ENCODE data around the gene ATP6V1B1.

The ATP6V1B1 gene

GRCh38 chr2:70921031-70921430 is 14.7 kb upstream of the ATP6V1B1 start:
- no peak overlapping the region for H3K14ac ChIP-seq (ENCODE audit: low read length in 2 of 2)
- H3K23ac ChIP-seq (ENCODE audit: low read length in 2 of 2): no peak overlapping the region
- DNase-seq: no peak
- no peak overlapping the region for H3K9ac ChIP-seq (ENCODE audit: low read length)
- peaks cover 0 to 2% of the 10 kb centered on the region in 2 experiments for H3K36me3 ChIP-seq (ENCODE audit: control insufficient read depth in 1 of 2, insufficient read depth in 2 of 2, low read depth in 1 of 2, low read length in 2 of 2)
- H3K27ac ChIP-seq (ENCODE audit: low read length, poor library complexity, severe bottlenecking): no peak overlapping the region
- H4K8ac ChIP-seq (ENCODE audit: low read length): no peak overlapping the region
- H2AFZ ChIP-seq (ENCODE audit: low read depth, low read length): no peak overlapping the region
- no peak overlapping the region for H2BK12ac ChIP-seq (ENCODE audit: low read length in 2 of 2)
- peaks cover 8% of the 10 kb centered on the region for H3K4me1 ChIP-seq (ENCODE audit: control insufficient read depth, insufficient read depth, low read depth, low read length)
- H3K27me3 ChIP-seq (ENCODE audit: control insufficient read depth in 1 of 2, insufficient read depth in 1 of 2, low read length in 2 of 2): peaks cover 0 to 14% of the 10 kb centered on the region in 2 experiments
- no peak overlapping the region for H3K18ac ChIP-seq (ENCODE audit: low read depth in 1 of 2, low read length in 2 of 2)
- no peak overlapping the region for H4K91ac ChIP-seq (ENCODE audit: low read length)
- no peak overlapping the region for H3K4me2 ChIP-seq (ENCODE audit: low read length, poor library complexity, severe bottlenecking)
- no peaks in the 10 kb centered on the region for H3K9me3 ChIP-seq (ENCODE audit: control insufficient read depth, low read length)
- no peak overlapping the region for H2BK120ac ChIP-seq (ENCODE audit: low read depth, low read length)
- H2BK15ac ChIP-seq (ENCODE audit: low read depth, poor library complexity, severe bottlenecking): no peak overlapping the region
- H2BK5ac ChIP-seq (ENCODE audit: low read depth, low read length, poor library complexity, severe bottlenecking): no peak overlapping the region
- no peak overlapping the region for H3K4me3 ChIP-seq (ENCODE audit: insufficient read depth in 1 of 2, low read depth in 1 of 2, low read length in 2 of 2)
- H2AK5ac ChIP-seq (ENCODE audit: low read length, severe bottlenecking): no peak overlapping the region
- WGBS: 95% methylated on average over 12 of the region's 12 CpGs
- no peaks in the 10 kb centered on the region for H3K79me1 ChIP-seq (replicated peaks; ENCODE audit: low read length, poor library complexity, severe bottlenecking)
- no peak overlapping the region for H3K4ac ChIP-seq (ENCODE audit: low read depth in 1 of 2, low read length in 2 of 2)

DNA sequence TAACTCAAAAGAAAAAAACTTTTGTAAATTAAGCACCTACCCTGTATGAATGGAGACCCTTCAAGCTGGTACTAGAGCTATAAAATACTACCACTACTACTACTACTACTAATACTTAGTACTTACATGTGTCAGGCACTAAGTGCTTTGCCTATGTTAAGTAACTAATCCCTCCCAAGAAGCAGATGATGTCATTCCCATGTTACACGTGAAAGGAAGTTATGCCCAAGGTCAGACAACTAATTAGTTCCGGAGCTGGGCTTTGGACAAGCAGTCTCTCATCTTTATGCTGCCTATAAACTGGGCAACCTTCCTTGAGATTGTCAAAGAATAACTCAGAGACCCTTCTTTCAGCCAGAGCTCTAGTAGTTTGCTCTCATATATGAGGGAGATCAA is 13.9 kb upstream of the ATP6V1B1 start:
- H2BK15ac ChIP-seq (ENCODE audit: low read depth, poor library complexity, severe bottlenecking): no peak overlapping the region
- H3K18ac ChIP-seq (ENCODE audit: low read depth in 1 of 2, low read length in 2 of 2): no peak overlapping the region
- no peak overlapping the region for H2AFZ ChIP-seq (ENCODE audit: low read depth, low read length)
- no peak overlapping the region for H2BK12ac ChIP-seq (ENCODE audit: low read length in 2 of 2)
- 51% methylated on average over 2 of the region's 2 CpGs for WGBS
- H3K4me3 ChIP-seq (ENCODE audit: insufficient read depth in 1 of 2, low read depth in 1 of 2, low read length in 2 of 2): no peak overlapping the region
- no peak overlapping the region for H2AK5ac ChIP-seq (ENCODE audit: low read length, severe bottlenecking)
- no peak overlapping the region for H3K27ac ChIP-seq (ENCODE audit: low read length, poor library complexity, severe bottlenecking)
- no peak overlapping the region for H3K4me2 ChIP-seq (ENCODE audit: low read length, poor library complexity, severe bottlenecking)
- no peaks in the 10 kb centered on the region for H3K9me3 ChIP-seq (ENCODE audit: control insufficient read depth, low read length)
- peaks cover 8% of the 10 kb centered on the region for H3K4me1 ChIP-seq (ENCODE audit: control insufficient read depth, insufficient read depth, low read depth, low read length)
- H2BK5ac ChIP-seq (ENCODE audit: low read depth, low read length, poor library complexity, severe bottlenecking): no peak overlapping the region
- H3K27me3 ChIP-seq (ENCODE audit: control insufficient read depth in 1 of 2, insufficient read depth in 1 of 2, low read length in 2 of 2): peaks cover 0 to 16% of the 10 kb centered on the region in 2 experiments
- DNase-seq: peak; percentile 20
- peaks cover 0 to 2% of the 10 kb centered on the region in 2 experiments for H3K36me3 ChIP-seq (ENCODE audit: control insufficient read depth in 1 of 2, insufficient read depth in 2 of 2, low read depth in 1 of 2, low read length in 2 of 2)
- no peaks in the 10 kb centered on the region for H3K79me1 ChIP-seq (replicated peaks; ENCODE audit: low read length, poor library complexity, severe bottlenecking)
- H3K23ac ChIP-seq (ENCODE audit: low read length in 2 of 2): no peak overlapping the region
- no peak overlapping the region for H4K91ac ChIP-seq (ENCODE audit: low read length)
- H4K8ac ChIP-seq (ENCODE audit: low read length): no peak overlapping the region
- no peak overlapping the region for H3K4ac ChIP-seq (ENCODE audit: low read depth in 1 of 2, low read length in 2 of 2)
- H3K9ac ChIP-seq (ENCODE audit: low read length): no peak overlapping the region
- H3K14ac ChIP-seq (ENCODE audit: low read length in 2 of 2): no peak overlapping the region
- no peak overlapping the region for H2BK120ac ChIP-seq (ENCODE audit: low read depth, low read length)

GRCh38 chr2:70922235-70923234 is 13.2 kb upstream of the ATP6V1B1 start:
- Histone ChIP-seq H2AFZ (ENCODE audit: low read depth, low read length) (no peak overlapping the region), H2BK15ac (ENCODE audit: low read depth, poor library complexity, severe bottlenecking) (no peak overlapping the region), H4K8ac (ENCODE audit: low read length) (no peak overlapping the region), H3K18ac (ENCODE audit: low read depth in 1 of 2, low read length in 2 of 2) (no peak overlapping the region), H3K4me1 (ENCODE audit: control insufficient read depth, insufficient read depth, low read depth, low read length) (peaks cover 8% of the 10 kb centered on the region), H2BK120ac (ENCODE audit: low read depth, low read length) (no peak overlapping the region), H3K9ac (ENCODE audit: low read length) (no peak overlapping the region), H3K27ac (ENCODE audit: low read length, poor library complexity, severe bottlenecking) (no peak overlapping the region), H2BK12ac (ENCODE audit: low read length in 2 of 2) (no peak overlapping the region), H3K4me3 (ENCODE audit: insufficient read depth in 1 of 2, low read depth in 1 of 2, low read length in 2 of 2) (no peak overlapping the region), H3K14ac (ENCODE audit: low read length in 2 of 2) (peak overlapping the region in 1 of 2 experiments; percentile 11), H3K23ac (ENCODE audit: low read length in 2 of 2) (no peak overlapping the region), H2BK5ac (ENCODE audit: low read depth, low read length, poor library complexity, severe bottlenecking) (no peak overlapping the region), H2AK5ac (ENCODE audit: low read length, severe bottlenecking) (no peak overlapping the region), H4K91ac (ENCODE audit: low read length) (no peak overlapping the region), H3K27me3 (ENCODE audit: control insufficient read depth in 1 of 2, insufficient read depth in 1 of 2, low read length in 2 of 2) (peaks cover 0 to 22% of the 10 kb centered on the region in 2 experiments), H3K79me1 (replicated peaks; ENCODE audit: low read length, poor library complexity, severe bottlenecking) (no peaks in the 10 kb centered on the region), H3K36me3 (ENCODE audit: control insufficient read depth in 1 of 2, insufficient read depth in 2 of 2, low read depth in 1 of 2, low read length in 2 of 2) (peaks cover 0 to 2% of the 10 kb centered on the region in 2 experiments), H3K4ac (ENCODE audit: low read depth in 1 of 2, low read length in 2 of 2) (no peak overlapping the region), H3K9me3 (ENCODE audit: control insufficient read depth, low read length) (no peaks in the 10 kb centered on the region), H3K4me2 (ENCODE audit: low read length, poor library complexity, severe bottlenecking) (no peak overlapping the region)
- WGBS: 58% methylated on average over 7 of the region's 18 CpGs
- DNase-seq: no peak

GRCh38 chr2:70923378-70924015 is 12.2 kb upstream of the ATP6V1B1 start:
- no peak overlapping the region for H3K4me2 ChIP-seq (ENCODE audit: low read length, poor library complexity, severe bottlenecking)
- no peaks in the 10 kb centered on the region for H3K9me3 ChIP-seq (ENCODE audit: control insufficient read depth, low read length)
- H2BK120ac ChIP-seq (ENCODE audit: low read depth, low read length): no peak overlapping the region
- H2AK5ac ChIP-seq (ENCODE audit: low read length, severe bottlenecking): no peak overlapping the region
- peaks cover 0 to 18% of the 10 kb centered on the region in 2 experiments for H3K27me3 ChIP-seq (ENCODE audit: control insufficient read depth in 1 of 2, insufficient read depth in 1 of 2, low read length in 2 of 2)
- no peak overlapping the region for H2BK5ac ChIP-seq (ENCODE audit: low read depth, low read length, poor library complexity, severe bottlenecking)
- H3K4me1 ChIP-seq (ENCODE audit: control insufficient read depth, insufficient read depth, low read depth, low read length): peaks cover 8% of the 10 kb centered on the region
- no peak for DNase-seq
- no peak overlapping the region for H3K27ac ChIP-seq (ENCODE audit: low read length, poor library complexity, severe bottlenecking)
- H3K9ac ChIP-seq (ENCODE audit: low read length): no peak overlapping the region
- 50% methylated on average over 8 of the region's 10 CpGs for WGBS
- H3K14ac ChIP-seq (ENCODE audit: low read length in 2 of 2): no peak overlapping the region
- no peak overlapping the region for H2BK12ac ChIP-seq (ENCODE audit: low read length in 2 of 2)
- H4K8ac ChIP-seq (ENCODE audit: low read length): no peak overlapping the region
- H3K79me1 ChIP-seq (replicated peaks; ENCODE audit: low read length, poor library complexity, severe bottlenecking): no peaks in the 10 kb centered on the region
- peaks cover 0 to 2% of the 10 kb centered on the region in 2 experiments for H3K36me3 ChIP-seq (ENCODE audit: control insufficient read depth in 1 of 2, insufficient read depth in 2 of 2, low read depth in 1 of 2, low read length in 2 of 2)
- H2AFZ ChIP-seq (ENCODE audit: low read depth, low read length): no peak overlapping the region
- no peak overlapping the region for H3K23ac ChIP-seq (ENCODE audit: low read length in 2 of 2)
- H3K4me3 ChIP-seq (ENCODE audit: insufficient read depth in 1 of 2, low read depth in 1 of 2, low read length in 2 of 2): no peak overlapping the region
- no peak overlapping the region for H3K4ac ChIP-seq (ENCODE audit: low read depth in 1 of 2, low read length in 2 of 2)
- no peak overlapping the region for H3K18ac ChIP-seq (ENCODE audit: low read depth in 1 of 2, low read length in 2 of 2)
- H4K91ac ChIP-seq (ENCODE audit: low read length): no peak overlapping the region
- no peak overlapping the region for H2BK15ac ChIP-seq (ENCODE audit: low read depth, poor library complexity, severe bottlenecking)
